NT2/D1 (cell line): ENCODE data around the gene ARHGEF16.

Experiments used
- YY1 ChIP-seq: IDR thresholded peaks from 2 replicates; pipeline ENCODE4 v1.6.1; 2011; ENCODE audit not compliant: insufficient read length, insufficient read depth
- ZNF274 ChIP-seq: IDR thresholded peaks from 2 replicates; pipeline ENCODE4 v1.6.1; 2011; ENCODE audit warnings: mild to moderate bottlenecking, low read depth, low read length

DNA sequence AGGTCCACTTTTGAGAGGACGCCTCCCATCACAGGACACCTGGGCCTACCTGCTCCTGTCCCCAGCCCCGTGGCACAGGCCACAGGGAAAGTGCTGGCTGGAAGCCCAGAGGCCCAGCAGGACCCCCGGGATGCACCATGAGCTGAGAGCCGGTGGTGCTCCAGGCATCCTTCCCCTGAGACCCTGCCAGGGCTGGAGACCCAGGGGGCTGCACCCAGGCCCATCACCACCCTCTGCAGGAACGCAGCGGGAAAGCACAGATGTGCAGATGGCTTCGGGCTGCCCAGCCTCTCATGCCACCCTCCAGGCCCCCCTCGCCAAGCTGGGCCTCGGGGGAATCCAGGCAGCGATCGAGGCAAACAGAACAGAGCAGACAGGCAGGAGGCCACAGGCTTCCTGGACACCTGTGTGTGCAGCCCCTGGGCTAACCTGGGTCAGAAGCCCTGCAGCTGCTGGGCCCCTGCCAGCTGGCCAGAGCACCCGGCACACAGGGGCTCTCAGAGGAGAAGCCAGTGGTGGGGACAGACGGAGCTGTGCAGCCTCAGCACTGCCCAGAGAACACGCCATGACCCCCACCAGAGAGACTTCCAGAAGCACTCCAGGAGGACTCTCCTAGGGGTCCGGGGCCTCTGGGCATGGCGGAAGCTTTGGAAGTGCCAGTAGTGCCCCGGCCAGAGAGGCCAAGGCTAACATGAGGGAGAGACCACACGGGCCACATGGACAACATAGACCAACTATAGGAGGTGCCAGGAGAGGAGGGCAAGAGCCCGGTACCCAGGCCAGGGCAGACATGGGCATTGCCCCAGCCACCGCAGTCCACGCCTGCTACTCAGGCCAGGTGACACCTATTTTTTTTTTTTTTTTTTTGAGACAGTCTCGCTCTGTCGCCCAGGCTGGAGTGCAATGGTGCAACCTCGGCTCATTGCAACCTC lies 71.4 kb downstream of the ARHGEF16 start:
- TF ChIP-seq YY1 (no peak), ZNF274 (no peak)
